ENCODE results near the gene DUS3L.
"Not testable (repeated sequence)": the region's sequence is repeated elsewhere in the genome, so short reads cannot be mapped to it uniquely, and the experiment has no call there.

The DUS3L gene

GRCh38 chr19:5800361-5801270 is 9.7 kb upstream of the DUS3L start:
- DNase-seq, result no peak

- DNase-seq, result no peak
Observed at GRCh38 chr19:5799247-5800241, 8.6 kb upstream of the DUS3L start.

GRCh38 chr19:5798244-5798643 is 7.3 kb upstream of the DUS3L start:
- no peak for DNase-seq

GRCh38 chr19:5795382-5795919 is 4.5 kb upstream of the DUS3L start:
- no peak for DNase-seq

- no peak for DNase-seq
Observed at GRCh38 chr19:5793188-5793587, 2.2 kb upstream of the DUS3L start.

- DNase-seq, result no peak
Observed at GRCh38 chr19:5792224-5792623, 1.3 kb upstream of the DUS3L start.

- peak; percentile 35 for DNase-seq
Observed at GRCh38 chr19:5789886-5790558, 941 bp downstream of the DUS3L start.

GRCh38 chr19:5789351-5789761 is 1.6 kb downstream of the DUS3L start:
- no peak for DNase-seq

- DNase-seq, result no peak
Observed at GRCh38 chr19:5788422-5788821, 2.5 kb downstream of the DUS3L start.

GRCh38 chr19:5787409-5788182 is 3.4 kb downstream of the DUS3L start:
- DNase-seq, result no peak

- no peak for DNase-seq
Observed at GRCh38 chr19:5786593-5787408, 4.2 kb downstream of the DUS3L start.

GRCh38 chr19:5785423-5785822 is 5.5 kb downstream of the DUS3L start:
- DNase-seq, result no peak

- DNase-seq, result no peak
Observed at GRCh38 chr19:5784581-5785147, 6.3 kb downstream of the DUS3L start, which contains the start of gene PRR22. Gene PRR22 (minus strand): TSS chr19:5784746. CDS start chr19:5784660, 86 bp downstream.

GRCh38 chr19:5782945-5783919 is 7.7 kb downstream of the DUS3L start:
- DNase-seq, result no peak

- DNase-seq, result no peak
Observed at GRCh38 chr19:5782322-5782721, 8.6 kb downstream of the DUS3L start.

- DNase-seq, result not testable (repeated sequence)
Observed at GRCh38 chr19:5780916-5781315, 10.0 kb downstream of the DUS3L start.

GRCh38 chr19:5778402-5778801 is 12.6 kb downstream of the DUS3L start:
- DNase-seq, result no peak

- no peak for DNase-seq
Observed at GRCh38 chr19:5775668-5776309, 15.2 kb downstream of the DUS3L start.
